Smooth muscle cell (in vitro differentiated cells): ENCODE data around the gene ALKBH5. TPM values are rescaled to one million over a fixed set of nuclear protein-coding genes. Genes with fewer than 3 reads are reported as not detected.
A peak's percentile ranks its signal among the peaks of the same experiment; 100 is the strongest.

Source experiments
- DNase-seq: peaks from one replicate; lab custom pipeline; 2025; ENCODE audit not compliant: unreplicated experiment; lab: John Stamatoyannopoulos, UW
- H2AFZ ChIP-seq: fragments of 200-600 bp; sonication (generic); 2 replicates; pipeline ENCODE4 v1.6.0; 2016; ENCODE audit warnings: antibody characterized with exemption, low read depth, mild to moderate bottlenecking
- H3F3A ChIP-seq: fragments of 200-600 bp; sonication (generic); 2 replicates; pipeline ENCODE4 v1.6.0; 2017; ENCODE audit warnings: antibody characterized with exemption, low read depth
- H3K27ac ChIP-seq: fragments of 200-600 bp; sonication (generic); 2 replicates; pipeline ENCODE4 v1.5.1; 2016; ENCODE audit warnings: low read depth, mild to moderate bottlenecking
- H3K27me3 ChIP-seq: fragments of 200-600 bp; sonication (generic); 2 replicates; pipeline ENCODE4 v1.6.1; 2016; ENCODE audit warnings: low read depth, mild to moderate bottlenecking
- H3K36me3 ChIP-seq: fragments of 200-600 bp; sonication (generic); 2 replicates; pipeline ENCODE4 v1.5.1; 2016; ENCODE audit warnings: low read depth
- H3K4me1 ChIP-seq: fragments of 200-600 bp; sonication (generic); 2 replicates; pipeline ENCODE4 v1.5.1; 2016; ENCODE audit warnings: low read depth
- H3K4me2 ChIP-seq: fragments of 200-600 bp; sonication (generic); 2 replicates; pipeline ENCODE4 v1.6.0; 2016; ENCODE audit warnings: mild to moderate bottlenecking
- H3K4me3 ChIP-seq: fragments of 200-600 bp; sonication (generic); 2 replicates; pipeline ENCODE4 v1.5.1; 2016; ENCODE audit warnings: mild to moderate bottlenecking
- H3K79me2 ChIP-seq: fragments of 200-600 bp; sonication (generic); 2 replicates; pipeline ENCODE4 v1.6.0; 2016; ENCODE audit warnings: low read depth, mild to moderate bottlenecking
- H3K9ac ChIP-seq: fragments of 200-600 bp; sonication (generic); 2 replicates; pipeline ENCODE4 v1.6.0; 2016; ENCODE audit warnings: low read depth
- H3K9me3 ChIP-seq: fragments of 200-600 bp; sonication (generic); replicated peaks from 2 replicates; pipeline ENCODE4 v1.5.1; 2016; ENCODE audit warnings: low read depth
- H4K20me1 ChIP-seq: fragments of 200-600 bp; sonication (generic); 2 replicates; pipeline ENCODE4 v1.6.0; 2016; ENCODE audit warnings: low read depth
- CTCF ChIP-seq: fragments of 200-600 bp; sonication (generic); IDR thresholded peaks from 2 replicates; pipeline ENCODE4 v1.5.1; 2017; ENCODE audit warnings: borderline replicate concordance, mild to moderate bottlenecking, antibody characterized with exemption; ENCODE audit not compliant: insufficient read depth, poor library complexity, severe bottlenecking
- WGBS: methylation state at CpG from one replicate; pipeline ENCODE4 v1.1.7; 2016; ENCODE audit warnings: low lambda C conversion rate; 5-methylcytosine and 5-hydroxymethylcytosine counted together
- polyA plus RNA-seq: library from polyadenylated mRNA; unstranded; fragments of >200 nt; fragmentation: Nextera tagmentation; extraction: Ambion mirVana; gene quantifications from 2 replicates; pipeline ENCODE4 v1.2.1, GENCODE V29; 2016
- total RNA-seq: library from RNA; depleted of rRNA; stranded (reverse); fragments of >200 nt; gene quantifications from 2 replicates; pipeline ENCODE4 v1.2.3, GENCODE V29; 2014

The ALKBH5 gene
- total and polyA plus RNA-seq, 2 experiments from 2014 or later: 93.1 to 119 TPM

- Histone ChIP-seq H3F3A (no peaks in the 10 kb centered on the region), H3K27ac (peak within 1 kb of the TSS; percentile 84), H3K27me3 (no peaks in the 10 kb centered on the region), H2AFZ (peak within 1 kb of the TSS; percentile 80), H3K9me3 (no peaks in the 10 kb centered on the region), H3K4me1 (peaks cover 27% of the 10 kb centered on the region), H3K9ac (peak within 1 kb of the TSS; percentile 85), H4K20me1 (peaks cover 39% of the 10 kb centered on the region), H3K36me3 (no peaks in the 10 kb centered on the region), H3K4me3 (peak within 1 kb of the TSS; percentile 76), H3K4me2 (peak within 1 kb of the TSS; percentile 96), H3K79me2 (peaks cover 45% of the 10 kb centered on the region)
- DNase-seq: peak; percentile 89
- under 1% methylated on average over 18 of the region's 60 CpGs for WGBS
- no peak for TF ChIP-seq CTCF
Observed at GRCh38 chr17:18225121-18225641, 41.6 kb downstream of the ALKBH5 start, which contains the start of gene LLGL1. Gene LLGL1 (plus strand): TSS chr17:18225635. CDS start chr17:18225683, 48 bp downstream.

GRCh38 chr17:18225642-18226283, 42.1 kb downstream of the ALKBH5 start:
- peak overlapping the region; percentile 85 for H3K9ac ChIP-seq
- H3F3A ChIP-seq: no peaks in the 10 kb centered on the region
- under 1% methylated on average over 19 of the region's 57 CpGs for WGBS
- DNase-seq: peak; percentile 52
- peak overlapping the region; percentile 52 for H3K27ac ChIP-seq
- H4K20me1 ChIP-seq: peaks cover 45% of the 10 kb centered on the region
- H3K4me2 ChIP-seq: peak overlapping the region; percentile 96
- no peaks in the 10 kb centered on the region for H3K36me3 ChIP-seq
- no peaks in the 10 kb centered on the region for H3K9me3 ChIP-seq
- no peak for TF ChIP-seq CTCF
- peak overlapping the region; percentile 76 for H3K4me3 ChIP-seq
- H2AFZ ChIP-seq: no peak overlapping the region
- H3K4me1 ChIP-seq: peaks cover 33% of the 10 kb centered on the region
- no peaks in the 10 kb centered on the region for H3K27me3 ChIP-seq
- peaks cover 50% of the 10 kb centered on the region for H3K79me2 ChIP-seq

- no peak overlapping the region for H2AFZ ChIP-seq
- peak overlapping the region; percentile 96 for H3K4me2 ChIP-seq
- H3K4me1 ChIP-seq: peaks cover 40% of the 10 kb centered on the region
- peak overlapping the region; percentile 52 for H3K27ac ChIP-seq
- H3K4me3 ChIP-seq: peak overlapping the region; percentile 76
- peaks cover 57% of the 10 kb centered on the region for H3K79me2 ChIP-seq
- TF ChIP-seq CTCF: no peak
- peak; percentile 32 for DNase-seq
- H3F3A ChIP-seq: no peaks in the 10 kb centered on the region
- 26% methylated on average over 14 of the region's 16 CpGs for WGBS
- peak overlapping the region; percentile 85 for H3K9ac ChIP-seq
- H3K27me3 ChIP-seq: no peaks in the 10 kb centered on the region
- peaks cover 51% of the 10 kb centered on the region for H4K20me1 ChIP-seq
- no peaks in the 10 kb centered on the region for H3K9me3 ChIP-seq
- no peaks in the 10 kb centered on the region for H3K36me3 ChIP-seq
Observed at GRCh38 chr17:18226284-18226945, 42.8 kb downstream of the ALKBH5 start.
